Lung (tissue), 12 donors: ENCODE results near the gene TKTL1. TPM values are rescaled to one million over a fixed set of nuclear protein-coding genes. Genes with fewer than 3 reads are reported as not detected.

Source experiments
- ATAC-seq: fragments of 200-7000 bp; cut with Tn5 transposase; one replicate; pipeline ENCODE4 v1.9.1; 2020; ENCODE audit warnings: moderate number of reproducible peaks; ENCODE audit not compliant: insufficient read depth, low FRiP score
- DNase-seq, 3 donors: peaks; one replicate each; pipeline ENCODE4 v3.0.0-alpha.2; 2013 to 2017
- H3K27ac ChIP-seq, 2 donors: one replicate each; pipeline ENCODE4 v1.5.1; 2013; ENCODE audit warnings: mild to moderate bottlenecking in 2 of 2, moderate library complexity in 2 of 2, control low read depth in 1 of 2, inconsistent platforms in 1 of 2, low read depth in 1 of 2, low read length in 1 of 2
- H3K27me3 ChIP-seq, 3 donors: one replicate each; pipeline ENCODE4 v1.5.1; 2013; ENCODE audit warnings: low read length in 2 of 3; ENCODE audit not compliant: control insufficient read depth in 3 of 3, insufficient read depth in 3 of 3
- H3K36me3 ChIP-seq, 4 donors: one replicate each; pipeline ENCODE4 v1.5.1; 2013; ENCODE audit warnings: low read length in 4 of 4, mild to moderate bottlenecking in 1 of 4, moderate library complexity in 1 of 4; ENCODE audit not compliant: control insufficient read depth in 4 of 4, insufficient read depth in 4 of 4
- H3K4me1 ChIP-seq, 5 donors: one replicate each; pipeline ENCODE4 v1.5.1; 2013; ENCODE audit warnings: low read length in 5 of 5, mild to moderate bottlenecking in 2 of 5, moderate library complexity in 1 of 5; ENCODE audit not compliant: control insufficient read depth in 5 of 5, insufficient read depth in 5 of 5
- H3K4me3 ChIP-seq: one replicate; pipeline ENCODE4 v1.5.1; 2013; ENCODE audit warnings: mild to moderate bottlenecking, control low read depth, moderate library complexity
- H3K9ac ChIP-seq, 2 donors: one replicate each; pipeline ENCODE4 v1.5.1; 2013; ENCODE audit warnings: low read length in 2 of 2, control low read depth in 1 of 2; ENCODE audit not compliant: insufficient read depth in 1 of 2
- H3K9me3 ChIP-seq, 4 donors: one replicate each; pipeline ENCODE4 v1.5.1; 2013; ENCODE audit warnings: low read length in 3 of 4, mild to moderate bottlenecking in 1 of 4, moderate library complexity in 1 of 4; ENCODE audit not compliant: control insufficient read depth in 4 of 4, insufficient read depth in 3 of 4
- WGBS, 2 donors: extraction: QIAGEN DNeasy Blood & Tissue Kit; methylation state at CpG; one replicate each; pipeline ENCODE4 v1.1.7; 2013; 5-methylcytosine and 5-hydroxymethylcytosine counted together
- polyA plus RNA-seq, 2 donors: library from polyadenylated mRNA; stranded (reverse); fragments of 200-250 nt; gene quantifications; one replicate each; pipeline ENCODE4 v1.2.1, GENCODE V29; 2013
- total RNA-seq, 2 donors: library from RNA; depleted of rRNA in 1 of 2; stranded (reverse); fragments of >200 nt in 1 of 2; gene quantifications; one replicate each; pipeline ENCODE4 v1.2.1, GENCODE V29; 2014 to 2021
- TF ChIP-seq, protein P1 (sequence below): IDR thresholded peaks from 2 replicates; pipeline ENCODE4 v1.5.1; 2012; ENCODE audit warnings: mild to moderate bottlenecking; ENCODE audit errors: control extremely low read depth, extremely low read depth
- donor health status: control.
- donor health status: control.
- donor health status: Bipolar disorder and iron deficiency.
- donor health status: healthy.
- donor health status: DM: yes; HTN: yes; CAD: no.

Gene TKTL1
- total and polyA plus RNA-seq, 4 donors, result 0.18 to 1.5 (median 0.54) TPM; not detected in 1

DNA sequence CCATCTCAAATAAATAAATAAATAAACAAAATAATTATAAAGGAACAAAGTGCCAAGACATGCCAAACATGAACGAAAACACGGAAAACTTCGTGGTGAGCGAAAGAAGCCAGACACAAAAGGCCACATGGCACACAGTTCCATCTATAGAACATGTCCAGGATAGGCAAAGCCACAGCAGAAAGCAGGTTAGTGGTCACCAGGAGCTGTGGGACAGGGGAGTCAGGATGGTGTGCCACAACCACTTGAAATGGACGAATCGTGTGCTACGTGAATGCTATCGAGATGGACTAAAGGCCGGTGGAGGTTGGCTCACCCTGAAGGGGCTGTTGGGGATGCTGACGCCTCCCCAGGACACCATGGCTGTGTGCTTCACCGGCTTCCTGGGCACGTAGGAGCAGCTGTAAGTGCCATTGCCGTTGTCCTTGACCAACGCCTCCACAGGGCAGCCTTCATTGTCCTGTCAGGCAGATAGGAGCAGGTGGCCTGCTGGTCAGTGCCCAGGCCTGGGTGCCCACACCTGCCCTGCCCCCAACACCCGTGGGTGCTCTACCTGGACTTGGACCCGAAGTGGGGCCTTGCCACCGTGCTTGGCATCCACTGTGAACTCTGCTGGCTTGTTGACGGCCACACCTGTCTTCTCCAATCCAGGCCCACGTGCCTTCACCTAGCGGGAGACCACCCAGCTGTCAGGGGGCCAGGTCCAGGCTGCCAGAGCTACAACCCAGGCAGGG, 68.3 kb downstream of the TKTL1 start:
- Histone ChIP-seq H3K4me3 (no peak overlapping the region), H3K9ac (no peak overlapping the region), H3K4me1 (peaks cover 0 to 10% (median 0%) of the 10 kb centered on the region in 5 donors), H3K27ac (no peak overlapping the region), H3K9me3 (peaks cover 0 to 9% (median 0%) of the 10 kb centered on the region in 4 donors), H3K27me3 (no peaks in the 10 kb centered on the region), H3K36me3 (peaks cover 34 to 73% (median 40%) of the 10 kb centered on the region in 4 donors)
- TF ChIP-seq, protein P1, sequence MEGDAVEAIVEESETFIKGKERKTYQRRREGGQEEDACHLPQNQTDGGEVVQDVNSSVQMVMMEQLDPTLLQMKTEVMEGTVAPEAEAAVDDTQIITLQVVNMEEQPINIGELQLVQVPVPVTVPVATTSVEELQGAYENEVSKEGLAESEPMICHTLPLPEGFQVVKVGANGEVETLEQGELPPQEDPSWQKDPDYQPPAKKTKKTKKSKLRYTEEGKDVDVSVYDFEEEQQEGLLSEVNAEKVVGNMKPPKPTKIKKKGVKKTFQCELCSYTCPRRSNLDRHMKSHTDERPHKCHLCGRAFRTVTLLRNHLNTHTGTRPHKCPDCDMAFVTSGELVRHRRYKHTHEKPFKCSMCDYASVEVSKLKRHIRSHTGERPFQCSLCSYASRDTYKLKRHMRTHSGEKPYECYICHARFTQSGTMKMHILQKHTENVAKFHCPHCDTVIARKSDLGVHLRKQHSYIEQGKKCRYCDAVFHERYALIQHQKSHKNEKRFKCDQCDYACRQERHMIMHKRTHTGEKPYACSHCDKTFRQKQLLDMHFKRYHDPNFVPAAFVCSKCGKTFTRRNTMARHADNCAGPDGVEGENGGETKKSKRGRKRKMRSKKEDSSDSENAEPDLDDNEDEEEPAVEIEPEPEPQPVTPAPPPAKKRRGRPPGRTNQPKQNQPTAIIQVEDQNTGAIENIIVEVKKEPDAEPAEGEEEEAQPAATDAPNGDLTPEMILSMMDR, result no peak
- 88 to 90% methylated on average over 20 of the region's 20 CpGs for WGBS, 2 donors
- no peak for ATAC-seq
- no peak for DNase-seq

GRCh38 chrX:154365052-154365600, 69.5 kb downstream of the TKTL1 start:
- TF ChIP-seq, protein P1, result no peak
- DNase-seq, result no peak

GRCh38 chrX:154365997-154366665, 70.5 kb downstream of the TKTL1 start:
- Histone ChIP-seq H3K9me3 (peaks cover 0 to 15% (median 0%) of the 10 kb centered on the region in 4 donors), H3K27me3 (no peaks in the 10 kb centered on the region), H3K4me3 (no peak overlapping the region), H3K4me1 (peaks cover 0 to 10% (median 0%) of the 10 kb centered on the region in 5 donors), H3K27ac (peak overlapping the region; percentile 13 to 49), H3K36me3 (peaks cover 26 to 56% (median 36%) of the 10 kb centered on the region in 4 donors), H3K9ac (no peak overlapping the region)
- TF ChIP-seq, protein P1, result no peak
- ATAC-seq (no peak), DNase-seq (no peak)
- 89 to 95% methylated on average over 29 to 32 of the region's 32 CpGs for WGBS, 2 donors

More at GRCh38 chrX:154365052-154365600, 69.5 kb downstream of the TKTL1 start:
- 84 to 86% methylated on average over 8 to 20 of the region's 20 CpGs for WGBS, 2 donors
- Histone ChIP-seq H3K4me3 (no peak overlapping the region), H3K36me3 (peaks cover 29 to 61% (median 35%) of the 10 kb centered on the region in 4 donors), H3K27ac (peak overlapping the region in 1 of 2 donors; percentile 49), H3K9me3 (peaks cover 0 to 12% (median 0%) of the 10 kb centered on the region in 4 donors), H3K4me1 (peaks cover 0 to 10% (median 0%) of the 10 kb centered on the region in 5 donors), H3K27me3 (no peaks in the 10 kb centered on the region), H3K9ac (no peak overlapping the region)
- no peak for ATAC-seq
